NCI-H128 (cell line): ENCODE results near the gene SUPT3H.

Experiments used
- DNase-seq: peaks from one replicate; lab custom pipeline; 2025; ENCODE audit not compliant: unreplicated experiment; lab: John Stamatoyannopoulos, UW

SUPT3H gene

GRCh38 chr6:45129051-45129450 is 248.7 kb downstream of the SUPT3H start:
- DNase-seq, result no peak

- no peak for DNase-seq
Measured at GRCh38 chr6:45127185-45127584, 250.5 kb downstream of the SUPT3H start.

- no peak for DNase-seq
Measured at GRCh38 chr6:45126033-45126432, 251.7 kb downstream of the SUPT3H start.

GRCh38 chr6:45123023-45123422 is 254.7 kb downstream of the SUPT3H start:
- no peak for DNase-seq

GRCh38 chr6:45118754-45119153 is 259.0 kb downstream of the SUPT3H start:
- DNase-seq, result no peak

GRCh38 chr6:45116714-45117410 is 260.9 kb downstream of the SUPT3H start:
- no peak for DNase-seq

- DNase-seq, result no peak
Measured at GRCh38 chr6:45115696-45116095, 262.0 kb downstream of the SUPT3H start.

GRCh38 chr6:45112711-45113110 is 265.0 kb downstream of the SUPT3H start:
- DNase-seq, result no peak

GRCh38 chr6:45109551-45109950 is 268.2 kb downstream of the SUPT3H start:
- no peak for DNase-seq

- DNase-seq, result no peak
Measured at GRCh38 chr6:45105170-45105820, 272.4 kb downstream of the SUPT3H start.

- no peak for DNase-seq
Measured at GRCh38 chr6:45104429-45104828, 273.3 kb downstream of the SUPT3H start.

- no peak for DNase-seq
Measured at GRCh38 chr6:45098256-45098655, 279.5 kb downstream of the SUPT3H start.

GRCh38 chr6:45094831-45095230 is 282.9 kb downstream of the SUPT3H start:
- no peak for DNase-seq

- DNase-seq, result no peak
Measured at GRCh38 chr6:45092135-45092534, 285.6 kb downstream of the SUPT3H start.

- no peak for DNase-seq
Measured at GRCh38 chr6:45086360-45087084, 291.2 kb downstream of the SUPT3H start.

- DNase-seq, result no peak
Measured at GRCh38 chr6:45084257-45084656, 293.5 kb downstream of the SUPT3H start.

- DNase-seq, result no peak
Measured at GRCh38 chr6:45082091-45082490, 295.6 kb downstream of the SUPT3H start.

- no peak for DNase-seq
Measured at GRCh38 chr6:45081634-45082033, 296.1 kb downstream of the SUPT3H start.

GRCh38 chr6:45078432-45078831 is 299.3 kb downstream of the SUPT3H start:
- DNase-seq, result no peak

- DNase-seq, result no peak
Measured at GRCh38 chr6:45076217-45076930, 301.4 kb downstream of the SUPT3H start.

GRCh38 chr6:45075246-45075645 is 302.5 kb downstream of the SUPT3H start:
- no peak for DNase-seq
